ENCODE data around the gene TST. TPM values are rescaled to one million over a fixed set of nuclear protein-coding genes. Genes with fewer than 3 reads are reported as not detected.

Gene TST
- total RNA-seq, 1 experiment from 2014 or later = 16.2 TPM

GRCh38 chr22:37014415-37014806 is 4.8 kb downstream of the TST start:
- no peak for DNase-seq (ENCODE audit: unreplicated experiment)
- Mint-ChIP-seq H3K27ac (ENCODE audit: low read depth, unreplicated experiment) (no peak overlapping the region), H3K27me3 (ENCODE audit: insufficient read depth, unreplicated experiment) (no peaks in the 10 kb centered on the region), H3K36me3 (ENCODE audit: insufficient read depth, unreplicated experiment) (peaks cover 4% of the 10 kb centered on the region), H3K4me1 (ENCODE audit: insufficient read depth, unreplicated experiment) (peaks cover 15% of the 10 kb centered on the region), H3K9me3 (ENCODE audit: unreplicated experiment) (no peaks in the 10 kb centered on the region), H3K4me3 (ENCODE audit: unreplicated experiment) (no peak overlapping the region)
- BruUV-seq (replicated peaks) = no TSS peak
- CTCF ChIA-PET = interaction anchor here (0.6 kb wide), 1 partner anchor 180 kb away, joined by 3 read pairs; no protein-coding TSS in a partner anchor
- intact Hi-C loops (cut with micrococcal nuclease) = no loop called here
- TF ChIP-seq, protein P1, sequence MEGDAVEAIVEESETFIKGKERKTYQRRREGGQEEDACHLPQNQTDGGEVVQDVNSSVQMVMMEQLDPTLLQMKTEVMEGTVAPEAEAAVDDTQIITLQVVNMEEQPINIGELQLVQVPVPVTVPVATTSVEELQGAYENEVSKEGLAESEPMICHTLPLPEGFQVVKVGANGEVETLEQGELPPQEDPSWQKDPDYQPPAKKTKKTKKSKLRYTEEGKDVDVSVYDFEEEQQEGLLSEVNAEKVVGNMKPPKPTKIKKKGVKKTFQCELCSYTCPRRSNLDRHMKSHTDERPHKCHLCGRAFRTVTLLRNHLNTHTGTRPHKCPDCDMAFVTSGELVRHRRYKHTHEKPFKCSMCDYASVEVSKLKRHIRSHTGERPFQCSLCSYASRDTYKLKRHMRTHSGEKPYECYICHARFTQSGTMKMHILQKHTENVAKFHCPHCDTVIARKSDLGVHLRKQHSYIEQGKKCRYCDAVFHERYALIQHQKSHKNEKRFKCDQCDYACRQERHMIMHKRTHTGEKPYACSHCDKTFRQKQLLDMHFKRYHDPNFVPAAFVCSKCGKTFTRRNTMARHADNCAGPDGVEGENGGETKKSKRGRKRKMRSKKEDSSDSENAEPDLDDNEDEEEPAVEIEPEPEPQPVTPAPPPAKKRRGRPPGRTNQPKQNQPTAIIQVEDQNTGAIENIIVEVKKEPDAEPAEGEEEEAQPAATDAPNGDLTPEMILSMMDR (IDR thresholded peaks at IDR 0.05; ENCODE audit: unreplicated experiment) = no peak
- POLR2A ChIA-PET = no interaction called here

DNA sequence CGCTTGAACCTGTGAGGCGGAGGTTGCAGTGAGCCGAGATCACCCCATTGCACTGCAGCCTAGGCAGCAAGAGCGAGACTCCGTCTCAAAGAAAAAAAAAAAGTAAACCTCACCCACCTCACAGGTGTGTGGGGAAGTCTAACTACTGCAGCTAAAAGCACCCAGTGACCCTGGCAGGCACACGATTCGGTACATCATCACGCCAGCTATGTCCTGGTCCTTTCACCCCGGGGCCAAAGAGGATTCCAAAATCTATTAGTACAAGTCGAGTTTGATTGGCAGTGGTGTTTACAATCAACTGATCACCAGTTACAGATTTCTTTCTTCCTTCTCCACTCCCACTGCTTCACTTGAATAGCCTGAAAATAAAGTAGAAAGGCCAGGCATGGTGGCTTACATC is 6.3 kb downstream of the TST start:
- peaks cover 6% of the 10 kb centered on the region for H3K27me3 Mint-ChIP-seq (ENCODE audit: insufficient read depth, unreplicated experiment)
- no peak overlapping the region for H3K4me3 Mint-ChIP-seq (ENCODE audit: unreplicated experiment)
- H3K27ac Mint-ChIP-seq (ENCODE audit: low read depth, unreplicated experiment) = no peak overlapping the region
- DNase-seq (ENCODE audit: unreplicated experiment) = no peak
- ChIA-PET CTCF (interaction anchor here (0.8 kb wide), 1 partner anchor 255 kb away, joined by 3 read pairs; no protein-coding TSS in a partner anchor), POLR2A (no interaction called here)
- H3K4me1 Mint-ChIP-seq (ENCODE audit: insufficient read depth, unreplicated experiment) = peaks cover 10% of the 10 kb centered on the region
- intact Hi-C loops (cut with micrococcal nuclease) = no loop called here
- TF ChIP-seq, protein P1 (IDR thresholded peaks at IDR 0.05; ENCODE audit: unreplicated experiment) = no peak
- H3K36me3 Mint-ChIP-seq (ENCODE audit: insufficient read depth, unreplicated experiment) = peaks cover 4% of the 10 kb centered on the region
- no TSS peak for BruUV-seq (replicated peaks)
- H3K9me3 Mint-ChIP-seq (ENCODE audit: unreplicated experiment) = no peaks in the 10 kb centered on the region

- CTCF ChIA-PET = no interaction called here
- no TSS peak for BruUV-seq (replicated peaks)
These were observed 6.9 kb downstream of the TST start for GRCh38 chr22:37012262-37012904.

DNA sequence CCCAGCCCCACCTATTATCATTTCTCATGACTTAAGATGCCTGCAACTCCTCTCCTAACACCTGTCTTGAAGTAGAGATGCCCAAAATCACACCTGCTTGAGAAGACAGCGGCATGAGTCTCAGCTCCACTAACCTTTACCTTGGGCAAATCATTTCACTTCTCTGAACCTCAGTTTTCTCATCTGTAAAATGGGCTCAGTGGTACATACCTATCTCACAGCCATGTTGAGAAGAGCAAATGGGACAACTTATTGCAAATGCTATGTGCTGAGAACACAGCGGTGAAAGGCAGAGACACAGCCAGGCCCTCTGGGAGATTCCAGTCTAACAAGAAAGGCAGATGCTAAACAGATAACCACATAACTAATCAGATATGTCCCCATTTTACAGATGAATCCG is 7.8 kb downstream of the TST start:
- DNase-seq (ENCODE audit: unreplicated experiment) = no peak
- Mint-ChIP-seq H3K36me3 (ENCODE audit: insufficient read depth, unreplicated experiment) (peaks cover 4% of the 10 kb centered on the region), H3K27me3 (ENCODE audit: insufficient read depth, unreplicated experiment) (peaks cover 21% of the 10 kb centered on the region), H3K27ac (ENCODE audit: low read depth, unreplicated experiment) (no peak overlapping the region), H3K4me1 (ENCODE audit: insufficient read depth, unreplicated experiment) (no peaks in the 10 kb centered on the region), H3K9me3 (ENCODE audit: unreplicated experiment) (no peaks in the 10 kb centered on the region), H3K4me3 (ENCODE audit: unreplicated experiment) (no peak overlapping the region)
- ChIA-PET CTCF (no interaction called here), POLR2A (interaction anchor here (0.6 kb wide), 1 partner anchor 113 kb away, joined by 4 read pairs; no protein-coding TSS in a partner anchor)
- no TSS peak for BruUV-seq (replicated peaks)
- TF ChIP-seq, protein P1 (IDR thresholded peaks at IDR 0.05; ENCODE audit: unreplicated experiment) = no peak
- intact Hi-C loops (cut with micrococcal nuclease) = no loop called here

More at GRCh38 chr22:37012262-37012904, 6.9 kb downstream of the TST start:
- Mint-ChIP-seq H3K9me3 (ENCODE audit: unreplicated experiment) (no peaks in the 10 kb centered on the region), H3K4me3 (ENCODE audit: unreplicated experiment) (no peak overlapping the region), H3K4me1 (ENCODE audit: insufficient read depth, unreplicated experiment) (peaks cover 7% of the 10 kb centered on the region), H3K27me3 (ENCODE audit: insufficient read depth, unreplicated experiment) (peaks cover 12% of the 10 kb centered on the region), H3K27ac (ENCODE audit: low read depth, unreplicated experiment) (no peak overlapping the region), H3K36me3 (ENCODE audit: insufficient read depth, unreplicated experiment) (peaks cover 4% of the 10 kb centered on the region)
- POLR2A ChIA-PET = no interaction called here
- intact Hi-C loops (cut with micrococcal nuclease) = no loop called here
- TF ChIP-seq, protein P1 (IDR thresholded peaks at IDR 0.05; ENCODE audit: unreplicated experiment) = no peak
- DNase-seq (ENCODE audit: unreplicated experiment) = peak; percentile 26

All from MCF 10A (cell line).